T-cell (primary cell): ENCODE results near the gene FOXP1. TPM values are rescaled to one million over a fixed set of nuclear protein-coding genes. Genes with fewer than 3 reads are reported as not detected.

Source experiments
- ATAC-seq, 4 experiments: fragments of 200-7000 bp in 3 of 4; fragments of 150-1000 bp in 1 of 4; cut with Tn5 transposase; replicated peaks in 1 of 4; 1 replicate in 3 of 4; 2 replicates in 1 of 4; pipeline ENCODE4 v1.10.0; 2021; ENCODE audit warnings: moderate library complexity in 3 of 4, mild to moderate bottlenecking in 2 of 4, moderate number of reproducible peaks in 1 of 4
- CTCF ChIA-PET, 2 donors: fragments of 300-600 bp; sonication (Branson Sonifier 250); formaldehyde crosslinking; loops; one replicate each; lab custom pipeline; 2022; ENCODE audit warnings: antibody characterized with exemption in 2 of 2; lab: Charles Lee
- POLR2A ChIA-PET, 2 donors: fragments of 300-600 bp; sonication (Branson Sonifier 250); formaldehyde crosslinking; loops; one replicate each; lab custom pipeline; 2022; ENCODE audit warnings: antibody characterized with exemption in 2 of 2; lab: Charles Lee
- DNase-seq, 35 experiments: peaks; one replicate each; pipeline versions ENCODE4 v3.0.0 to v3.0.0-alpha.2; 2013 to 2023
- H3K27ac ChIP-seq: one replicate; pipeline ENCODE4 v1.5.1; 2013; ENCODE audit warnings: low read length
- H3K27me3 ChIP-seq, 2 experiments: replicated peaks in 1 of 2; 1 replicate in 1 of 2; 2 replicates in 1 of 2; pipeline versions ENCODE4 v1.6.1 to v1.7.0; 2013; ENCODE audit warnings: low read length in 1 of 2, mixed read lengths in 1 of 2; ENCODE audit not compliant: control insufficient read depth in 2 of 2, insufficient read depth in 2 of 2; ENCODE audit errors: extremely low read depth in 1 of 2
- H3K36me3 ChIP-seq, 2 donors: 1 replicate in 1 of 2; 2 replicates in 1 of 2; pipeline versions ENCODE4 v1.6.1 to v1.7.0; 2013; ENCODE audit warnings: low read length in 1 of 2; ENCODE audit not compliant: control insufficient read depth in 2 of 2, insufficient read depth in 1 of 2; ENCODE audit errors: extremely low read depth in 1 of 2
- H3K4me1 ChIP-seq, 2 experiments: 1 replicate in 1 of 2; 2 replicates in 1 of 2; pipeline versions ENCODE4 v1.6.1 to v1.7.0; 2013; ENCODE audit warnings: low read length in 2 of 2, mixed read lengths in 1 of 2; ENCODE audit not compliant: insufficient read depth in 2 of 2, control insufficient read depth in 1 of 2; ENCODE audit errors: extremely low read depth in 1 of 2
- H3K4me3 ChIP-seq, 2 donors: 1 replicate in 1 of 2; 2 replicates in 1 of 2; pipeline versions ENCODE4 v1.5.1 to v1.7.0; 2013; ENCODE audit warnings: mild to moderate bottlenecking in 2 of 2, low read length in 1 of 2, moderate library complexity in 1 of 2; ENCODE audit not compliant: control insufficient read depth in 1 of 2; ENCODE audit errors: extremely low read depth in 1 of 2
- H3K9me3 ChIP-seq: 2 replicates; pipeline ENCODE4 v1.7.0; 2013
- H3K27ac Mint-ChIP-seq, 2 donors: one replicate each; pipeline ENCODE4 v1.8.0; 2020 to 2021; ENCODE audit warnings: mild to moderate bottlenecking in 2 of 2, mixed read lengths in 2 of 2
- H3K27me3 Mint-ChIP-seq, 2 donors: one replicate each; pipeline ENCODE4 v1.8.0; 2021 to 2022; ENCODE audit warnings: mixed read lengths in 2 of 2
- H3K36me3 Mint-ChIP-seq: one replicate; pipeline ENCODE4 v1.8.0; 2021; ENCODE audit warnings: mixed read lengths
- H3K4me1 Mint-ChIP-seq, 3 donors: one replicate each; pipeline ENCODE4 v1.8.0; 2020 to 2022; ENCODE audit warnings: mixed read lengths in 3 of 3, mild to moderate bottlenecking in 1 of 3
- H3K4me3 Mint-ChIP-seq, 3 donors: one replicate each; pipeline ENCODE4 v1.8.0; 2020 to 2022; ENCODE audit warnings: mild to moderate bottlenecking in 3 of 3, mixed read lengths in 3 of 3, moderate library complexity in 3 of 3
- H3K9me3 Mint-ChIP-seq, 3 donors: one replicate each; pipeline ENCODE4 v1.8.0; 2020 to 2022; ENCODE audit warnings: mixed read lengths in 3 of 3
- WGBS: methylation state at CpG from one replicate; pipeline ENCODE4 v1.1.5; 2013; ENCODE audit warnings: missing lambda C conversion rate; ENCODE audit not compliant: insufficient coverage; 5-methylcytosine and 5-hydroxymethylcytosine counted together
- total RNA-seq, 35 experiments: library from RNA in 6 of 35; stranded (reverse) in 6 of 35; fragments of 120-200 nt in 1 of 35; gene quantifications; one replicate each; pipeline versions ENCODE4 v1.2.1 to v1.2.4 and lab custom pipeline; 2013 to 2026

Gene FOXP1
- total RNA-seq, 5 donors from 2014 or later (not counting 1 experiment from before 2014, with no cell fraction given) = 258 to 586 (median 290) TPM

DNA sequence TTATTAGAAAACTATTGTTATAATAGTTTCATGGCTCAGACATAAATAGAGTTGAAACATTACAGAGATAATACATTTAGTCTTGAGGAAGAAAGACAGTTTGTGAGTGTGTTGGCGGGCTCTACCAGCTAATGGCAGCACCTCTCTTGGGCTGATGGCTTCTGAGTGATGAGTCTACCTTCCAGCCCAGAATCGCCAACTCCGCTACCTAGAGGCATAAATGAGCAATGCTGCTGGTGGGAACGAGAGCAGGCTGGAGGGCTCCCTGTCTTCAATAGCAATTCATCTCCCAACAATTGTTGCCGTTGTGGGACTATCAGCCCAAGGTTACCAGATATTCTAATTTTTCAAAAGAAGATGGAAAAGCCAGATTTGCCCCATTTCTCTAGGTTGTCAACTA is 388.7 kb downstream of the FOXP1 start:
- no peaks in the 10 kb centered on the region for H3K9me3 ChIP-seq
- H3K4me3 ChIP-seq = no peak overlapping the region
- peaks cover 3 to 27% of the 10 kb centered on the region in 2 donors for H3K36me3 ChIP-seq
- ATAC-seq (no peak), DNase-seq (no peak)
- no peaks in the 10 kb centered on the region for H3K9me3 Mint-ChIP-seq
- ChIA-PET POLR2A (interaction anchor here (0.6 kb wide), 2 partner anchors 40 to 378 kb away, joined by 3 to 4 read pairs; no protein-coding TSS in a partner anchor), CTCF (interaction anchor here (0.7 kb wide), 4 partner anchors 16 to 457 kb away, joined by 3 to 10 read pairs (median 5); no protein-coding TSS in a partner anchor)
- H3K27me3 ChIP-seq = no peaks in the 10 kb centered on the region
- 100% methylated on average over 1 of the region's 5 CpGs for WGBS
- no peaks in the 10 kb centered on the region for H3K27me3 Mint-ChIP-seq
- H3K4me1 ChIP-seq = no peaks in the 10 kb centered on the region
- H3K27ac Mint-ChIP-seq = peak overlapping the region in 1 of 2 donors; percentile 39
- H3K4me1 Mint-ChIP-seq = peaks cover 52 to 68% (median 58%) of the 10 kb centered on the region in 3 donors
- peaks cover 44% of the 10 kb centered on the region for H3K36me3 Mint-ChIP-seq
- no peak overlapping the region for H3K27ac ChIP-seq
- H3K4me3 Mint-ChIP-seq = no peak overlapping the region

DNA sequence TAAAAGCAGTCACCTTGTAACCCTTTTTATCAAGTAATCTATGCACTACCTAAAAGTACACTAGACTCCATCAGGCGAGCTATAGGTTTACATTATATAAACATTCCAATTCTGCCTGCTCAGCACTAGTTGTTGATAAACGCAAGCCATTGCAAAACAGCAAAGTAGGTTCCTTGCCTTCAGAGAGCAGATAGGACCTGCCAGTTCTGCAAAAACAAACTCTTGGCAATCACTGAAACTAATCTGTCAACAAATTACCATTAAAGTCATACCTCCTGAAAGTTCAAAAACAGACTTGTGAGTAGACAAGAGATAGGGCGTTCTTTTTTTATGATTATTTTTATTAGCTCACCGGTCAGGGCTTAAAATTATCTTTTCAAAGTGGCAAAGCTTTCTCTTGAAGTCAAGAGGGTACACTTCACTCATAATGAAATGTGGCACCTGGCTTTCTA is 392.5 kb downstream of the FOXP1 start:
- H3K4me1 Mint-ChIP-seq = peaks cover 69 to 86% (median 70%) of the 10 kb centered on the region in 3 donors
- H3K4me1 ChIP-seq = no peaks in the 10 kb centered on the region
- H3K4me3 ChIP-seq = no peak overlapping the region
- no peaks in the 10 kb centered on the region for H3K9me3 ChIP-seq
- CTCF ChIA-PET = interaction anchor here (0.6 kb wide), 6 partner anchors 16 to 206 kb away, joined by 3 to 12 read pairs (median 6); no protein-coding TSS in a partner anchor
- peaks cover 0 to 14% of the 10 kb centered on the region in 2 donors for H3K36me3 ChIP-seq
- no peaks in the 10 kb centered on the region for H3K27me3 Mint-ChIP-seq
- ATAC-seq (no peak), DNase-seq (no peak)
- no peak overlapping the region for H3K4me3 Mint-ChIP-seq
- H3K27ac Mint-ChIP-seq = peak overlapping the region; percentile 25 to 52
- H3K27ac ChIP-seq = no peak overlapping the region
- H3K27me3 ChIP-seq = no peaks in the 10 kb centered on the region
- 67% methylated on average over 1 of the region's 4 CpGs for WGBS
- no peaks in the 10 kb centered on the region for H3K9me3 Mint-ChIP-seq
- H3K36me3 Mint-ChIP-seq = peaks cover 44% of the 10 kb centered on the region
- POLR2A ChIA-PET = interaction anchor here (0.5 to 1.4 kb wide), 5 partner anchors 15 to 225 kb away, joined by 4 to 18 read pairs (median 8); no protein-coding TSS in a partner anchor

GRCh38 chr3:71189480-71189879 is 394.0 kb downstream of the FOXP1 start:
- no peaks in the 10 kb centered on the region for H3K27me3 Mint-ChIP-seq
- Histone ChIP-seq H3K4me1 (no peaks in the 10 kb centered on the region), H3K9me3 (no peaks in the 10 kb centered on the region), H3K27me3 (no peaks in the 10 kb centered on the region), H3K27ac (no peak overlapping the region), H3K36me3 (peaks cover 0 to 9% of the 10 kb centered on the region in 2 donors), H3K4me3 (no peak overlapping the region)
- H3K4me3 Mint-ChIP-seq = no peak overlapping the region
- H3K9me3 Mint-ChIP-seq = no peaks in the 10 kb centered on the region
- WGBS = no CpG with 5 or more reads among the region's 1 CpG
- peaks cover 75 to 84% (median 76%) of the 10 kb centered on the region in 3 donors for H3K4me1 Mint-ChIP-seq
- ATAC-seq = no peak
- ChIA-PET CTCF (no interaction called here), POLR2A (no interaction called here)
- DNase-seq = no peak
- peaks cover 44% of the 10 kb centered on the region for H3K36me3 Mint-ChIP-seq
- peak overlapping the region; percentile 40 to 73 for H3K27ac Mint-ChIP-seq

DNA sequence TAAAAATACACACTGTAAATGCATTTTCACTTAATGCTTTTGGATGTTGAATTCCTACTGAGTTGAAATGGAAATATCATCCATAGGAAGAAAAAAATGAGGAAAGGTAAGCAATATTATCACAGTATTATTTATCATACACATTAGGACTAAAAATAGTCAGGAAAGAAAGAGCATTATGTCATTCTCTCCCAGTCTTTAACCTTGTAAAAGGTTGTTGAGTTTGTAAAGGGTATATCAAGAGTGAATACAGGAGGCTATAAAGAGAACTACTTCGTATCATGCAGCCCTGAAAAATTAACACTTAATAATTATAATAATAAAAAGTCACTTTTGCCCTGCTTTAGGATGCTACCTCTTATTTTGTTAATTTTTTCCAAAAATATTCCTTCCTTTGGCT is 395.8 kb downstream of the FOXP1 start:
- Histone ChIP-seq H3K4me1 (no peaks in the 10 kb centered on the region), H3K9me3 (no peaks in the 10 kb centered on the region), H3K36me3 (peaks cover 0 to 13% of the 10 kb centered on the region in 2 donors), H3K27me3 (no peaks in the 10 kb centered on the region), H3K27ac (no peak overlapping the region), H3K4me3 (no peak overlapping the region)
- no peak for ATAC-seq
- DNase-seq = no peak
- Mint-ChIP-seq H3K36me3 (peaks cover 41% of the 10 kb centered on the region), H3K4me1 (peaks cover 64 to 76% (median 66%) of the 10 kb centered on the region in 3 donors), H3K4me3 (no peak overlapping the region), H3K9me3 (no peaks in the 10 kb centered on the region), H3K27ac (no peak overlapping the region), H3K27me3 (no peaks in the 10 kb centered on the region)
- WGBS = no CpG with 5 or more reads among the region's 1 CpG
- POLR2A ChIA-PET = no interaction called here
- CTCF ChIA-PET = no interaction called here

DNA sequence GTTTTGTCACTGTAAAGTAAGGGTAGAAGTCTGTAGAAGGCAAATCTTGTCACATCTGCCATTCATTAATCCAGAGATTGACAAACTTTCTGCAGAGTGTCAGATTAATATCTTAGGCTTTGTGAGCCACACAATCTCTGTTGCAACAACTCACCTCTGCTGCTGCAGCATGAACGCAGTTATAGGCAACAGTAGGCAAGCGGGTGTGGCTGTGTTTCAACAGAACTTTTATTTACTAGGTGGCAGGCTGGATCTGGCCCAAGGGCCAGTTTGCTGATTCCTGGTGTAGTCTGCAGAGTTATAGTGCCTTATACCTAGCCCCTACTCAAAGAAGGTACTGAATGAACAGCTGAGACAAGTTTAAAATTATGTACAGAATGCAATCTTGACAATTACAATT is 396.7 kb downstream of the FOXP1 start:
- no peak overlapping the region for H3K4me3 Mint-ChIP-seq
- no peak overlapping the region for H3K4me3 ChIP-seq
- no peaks in the 10 kb centered on the region for H3K9me3 ChIP-seq
- ATAC-seq = no peak
- H3K27ac Mint-ChIP-seq = peak overlapping the region in 1 of 2 donors; percentile 68
- H3K4me1 Mint-ChIP-seq = peaks cover 61 to 67% (median 61%) of the 10 kb centered on the region in 3 donors
- no peaks in the 10 kb centered on the region for H3K27me3 Mint-ChIP-seq
- no peaks in the 10 kb centered on the region for H3K9me3 Mint-ChIP-seq
- no peak overlapping the region for H3K27ac ChIP-seq
- peaks cover 0 to 13% of the 10 kb centered on the region in 2 donors for H3K36me3 ChIP-seq
- no peak for DNase-seq
- no peaks in the 10 kb centered on the region for H3K4me1 ChIP-seq
- 90% methylated on average over 2 of the region's 2 CpGs for WGBS
- ChIA-PET POLR2A (no interaction called here), CTCF (no interaction called here)
- H3K27me3 ChIP-seq = no peaks in the 10 kb centered on the region
- peaks cover 41% of the 10 kb centered on the region for H3K36me3 Mint-ChIP-seq

GRCh38 chr3:71185733-71186455 is 397.6 kb downstream of the FOXP1 start:
- H3K27ac Mint-ChIP-seq = peak overlapping the region; percentile 50 to 84
- H3K9me3 Mint-ChIP-seq = no peaks in the 10 kb centered on the region
- H3K4me3 Mint-ChIP-seq = no peak overlapping the region
- DNase-seq (peak in 7 of 35 experiments; percentile 3 to 57 (median 14)), ATAC-seq (peak; percentile 61 to 92 (median 81))
- H3K27ac ChIP-seq = no peak overlapping the region
- no CpG with 5 or more reads among the region's 3 CpGs for WGBS
- no peaks in the 10 kb centered on the region for H3K4me1 ChIP-seq
- H3K36me3 ChIP-seq = peaks cover 0 to 13% of the 10 kb centered on the region in 2 donors
- H3K4me1 Mint-ChIP-seq = peaks cover 52 to 61% (median 57%) of the 10 kb centered on the region in 3 donors
- CTCF ChIA-PET = interaction anchor here in 1 of 2 donors (0.7 kb wide), 1 partner anchor 167 kb away, joined by 3 read pairs; no protein-coding TSS in a partner anchor
- POLR2A ChIA-PET = interaction anchor here in 1 of 2 donors (0.7 kb wide), 1 partner anchor 101 kb away, joined by 3 read pairs; no protein-coding TSS in a partner anchor
- no peaks in the 10 kb centered on the region for H3K27me3 Mint-ChIP-seq
- no peak overlapping the region for H3K4me3 ChIP-seq
- H3K36me3 Mint-ChIP-seq = peaks cover 48% of the 10 kb centered on the region
- no peaks in the 10 kb centered on the region for H3K27me3 ChIP-seq
- no peaks in the 10 kb centered on the region for H3K9me3 ChIP-seq
